Thoracic aorta (tissue), 2 donors: Measurements from ENCODE around the gene NENF. TPM values are rescaled to one million over a fixed set of nuclear protein-coding genes. Genes with fewer than 3 reads are reported as not detected.

Experiments
- ATAC-seq: fragments of 150-250 bp; one replicate; pipeline ENCODE4 v1.8.0; 2017; ENCODE audit warnings: low read depth; ENCODE audit not compliant: insufficient number of reproducible peaks, low FRiP score
- DNase-seq: peaks from one replicate; pipeline ENCODE4 v3.0.0-alpha.2; 2020; ENCODE audit warnings: low spot score
- H3K27ac ChIP-seq, 2 donors: fragments of 200-600 bp; sonication (generic); 1 replicate in 1 of 2; 2 replicates in 1 of 2; pipeline ENCODE4 v1.5.1; 2016; ENCODE audit warnings: mild to moderate bottlenecking in 2 of 2, moderate library complexity in 2 of 2
- H3K27me3 ChIP-seq: fragments of 200-600 bp; sonication (generic); replicated peaks from 2 replicates; pipeline ENCODE4 v1.6.0; 2016; ENCODE audit warnings: mild to moderate bottlenecking; ENCODE audit not compliant: insufficient read depth
- H3K36me3 ChIP-seq: fragments of 200-600 bp; sonication (generic); one replicate; pipeline ENCODE4 v1.5.1; 2016
- H3K4me1 ChIP-seq, 2 donors: fragments of 200-600 bp; sonication (generic); 1 replicate in 1 of 2; 2 replicates in 1 of 2; pipeline versions ENCODE4 v1.5.1 to v1.6.0; 2016; ENCODE audit warnings: low read depth in 2 of 2, mild to moderate bottlenecking in 1 of 2; ENCODE audit not compliant: control insufficient read depth in 1 of 2
- H3K4me3 ChIP-seq: fragments of 200-600 bp; sonication (generic); 2 replicates; pipeline ENCODE4 v1.5.1; 2016; ENCODE audit warnings: mild to moderate bottlenecking
- H3K9me3 ChIP-seq: fragments of 200-600 bp; sonication (generic); 2 replicates; pipeline ENCODE4 v1.5.1; 2016
- total RNA-seq, 2 donors: library from RNA; depleted of rRNA; stranded (reverse); fragments of >200 nt; gene quantifications; one replicate each; pipeline versions ENCODE4 v1.1.0 to v1.2.3, GENCODE V29; 2016
- TF ChIP-seq, protein P1 (sequence below): fragments of 200-600 bp; sonication (generic); IDR thresholded peaks from one replicate; pipeline ENCODE4 v1.5.1; 2019; ENCODE audit warnings: antibody characterized with exemption

Gene NENF
- total RNA-seq, 2 donors from 2014 or later: 122 to 152 TPM

DNA sequence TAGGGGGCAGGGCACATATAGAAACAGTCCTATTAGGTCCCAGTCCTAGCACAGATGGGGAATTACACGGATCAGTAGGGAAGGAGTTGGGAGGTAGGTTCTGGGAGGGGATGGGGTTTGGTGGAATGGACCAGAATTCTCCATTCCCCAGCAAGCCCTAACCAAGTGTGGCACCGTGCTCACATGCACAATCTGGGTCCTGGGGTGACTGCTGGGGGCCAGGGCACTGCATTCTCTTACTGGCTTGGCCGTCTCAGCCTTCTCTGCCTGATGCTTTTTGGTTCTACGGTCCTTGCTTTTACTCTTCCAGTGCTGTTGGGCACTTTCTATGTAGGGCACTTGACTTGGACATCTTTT lies 53.9 kb downstream of the NENF start:
- ATAC-seq (no peak), DNase-seq (no peak)
- peak overlapping the region; percentile 56 to 71 for H3K27ac ChIP-seq
- peaks cover 14 to 50% of the 10 kb centered on the region in 2 donors for H3K4me1 ChIP-seq
- H3K4me3 ChIP-seq: no peak overlapping the region
- TF ChIP-seq, protein P1, sequence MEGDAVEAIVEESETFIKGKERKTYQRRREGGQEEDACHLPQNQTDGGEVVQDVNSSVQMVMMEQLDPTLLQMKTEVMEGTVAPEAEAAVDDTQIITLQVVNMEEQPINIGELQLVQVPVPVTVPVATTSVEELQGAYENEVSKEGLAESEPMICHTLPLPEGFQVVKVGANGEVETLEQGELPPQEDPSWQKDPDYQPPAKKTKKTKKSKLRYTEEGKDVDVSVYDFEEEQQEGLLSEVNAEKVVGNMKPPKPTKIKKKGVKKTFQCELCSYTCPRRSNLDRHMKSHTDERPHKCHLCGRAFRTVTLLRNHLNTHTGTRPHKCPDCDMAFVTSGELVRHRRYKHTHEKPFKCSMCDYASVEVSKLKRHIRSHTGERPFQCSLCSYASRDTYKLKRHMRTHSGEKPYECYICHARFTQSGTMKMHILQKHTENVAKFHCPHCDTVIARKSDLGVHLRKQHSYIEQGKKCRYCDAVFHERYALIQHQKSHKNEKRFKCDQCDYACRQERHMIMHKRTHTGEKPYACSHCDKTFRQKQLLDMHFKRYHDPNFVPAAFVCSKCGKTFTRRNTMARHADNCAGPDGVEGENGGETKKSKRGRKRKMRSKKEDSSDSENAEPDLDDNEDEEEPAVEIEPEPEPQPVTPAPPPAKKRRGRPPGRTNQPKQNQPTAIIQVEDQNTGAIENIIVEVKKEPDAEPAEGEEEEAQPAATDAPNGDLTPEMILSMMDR: no peak
- H3K27me3 ChIP-seq: no peaks in the 10 kb centered on the region
- H3K9me3 ChIP-seq: no peaks in the 10 kb centered on the region
- H3K36me3 ChIP-seq: no peaks in the 10 kb centered on the region

DNA sequence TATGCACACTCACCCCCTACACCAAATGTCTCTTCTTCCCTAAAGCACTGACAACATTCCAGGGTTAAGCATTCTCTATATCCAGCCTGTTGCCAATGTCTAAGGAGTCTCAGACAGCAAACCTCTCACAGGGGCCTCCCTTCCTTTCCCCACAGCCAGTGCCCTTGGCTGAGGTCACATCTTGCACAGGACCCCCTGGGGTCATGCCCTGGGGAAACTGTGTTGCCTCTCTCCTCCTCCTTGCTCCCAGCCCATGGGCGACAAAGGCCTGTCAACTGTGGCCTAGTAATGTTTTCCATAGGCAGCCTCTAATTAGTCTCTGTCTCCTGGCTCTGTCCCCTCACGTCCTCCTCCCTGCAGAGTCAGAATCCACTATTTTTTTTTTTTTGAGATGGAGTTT lies 54.6 kb downstream of the NENF start:
- peak overlapping the region in 1 of 2 donors; percentile 22 for H3K27ac ChIP-seq
- TF ChIP-seq, protein P1: no peak
- DNase-seq (no peak), ATAC-seq (no peak)
- peaks cover 10 to 43% of the 10 kb centered on the region in 2 donors for H3K4me1 ChIP-seq
- no peaks in the 10 kb centered on the region for H3K9me3 ChIP-seq
- no peak overlapping the region for H3K4me3 ChIP-seq
- H3K36me3 ChIP-seq: no peaks in the 10 kb centered on the region
- no peaks in the 10 kb centered on the region for H3K27me3 ChIP-seq

DNA sequence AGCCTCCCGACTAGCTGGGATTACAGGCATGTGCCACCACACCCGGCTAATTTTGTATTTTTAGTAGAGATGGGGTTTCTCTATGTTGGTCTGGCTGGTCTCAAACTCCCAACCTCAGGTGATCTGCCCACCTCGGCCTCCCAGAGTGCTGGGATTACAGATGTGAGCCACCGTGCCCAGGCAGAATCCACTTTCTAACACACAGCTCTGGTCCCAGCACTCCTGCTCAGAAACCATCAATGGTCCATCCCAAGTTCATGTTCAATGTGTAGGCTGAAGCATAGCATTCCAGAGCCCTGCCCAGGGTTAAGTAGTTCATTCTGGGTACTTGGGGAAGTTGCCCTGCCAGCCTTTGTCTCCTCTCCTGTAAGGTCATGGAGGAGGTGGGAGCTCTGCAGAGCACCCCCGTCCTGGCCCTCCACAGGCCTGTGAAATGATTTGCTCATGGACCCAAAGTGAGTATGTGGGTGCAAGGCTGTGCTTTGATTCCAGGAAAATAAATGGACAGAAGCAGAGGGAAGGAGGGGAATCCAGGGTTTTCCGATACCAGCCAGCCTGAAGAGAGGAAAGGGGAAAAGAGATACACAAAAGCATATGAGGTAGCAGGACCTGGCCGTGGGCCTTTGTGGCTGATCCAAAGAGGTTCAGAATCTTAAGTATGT lies 55.2 kb downstream of the NENF start:
- H3K4me3 ChIP-seq: no peak overlapping the region
- no peak for DNase-seq
- H3K36me3 ChIP-seq: no peaks in the 10 kb centered on the region
- peaks cover 8 to 38% of the 10 kb centered on the region in 2 donors for H3K4me1 ChIP-seq
- H3K27ac ChIP-seq: peak overlapping the region; percentile 64 to 69
- TF ChIP-seq, protein P1: no peak
- no peaks in the 10 kb centered on the region for H3K27me3 ChIP-seq
- ATAC-seq: no peak
- H3K9me3 ChIP-seq: no peaks in the 10 kb centered on the region

DNA sequence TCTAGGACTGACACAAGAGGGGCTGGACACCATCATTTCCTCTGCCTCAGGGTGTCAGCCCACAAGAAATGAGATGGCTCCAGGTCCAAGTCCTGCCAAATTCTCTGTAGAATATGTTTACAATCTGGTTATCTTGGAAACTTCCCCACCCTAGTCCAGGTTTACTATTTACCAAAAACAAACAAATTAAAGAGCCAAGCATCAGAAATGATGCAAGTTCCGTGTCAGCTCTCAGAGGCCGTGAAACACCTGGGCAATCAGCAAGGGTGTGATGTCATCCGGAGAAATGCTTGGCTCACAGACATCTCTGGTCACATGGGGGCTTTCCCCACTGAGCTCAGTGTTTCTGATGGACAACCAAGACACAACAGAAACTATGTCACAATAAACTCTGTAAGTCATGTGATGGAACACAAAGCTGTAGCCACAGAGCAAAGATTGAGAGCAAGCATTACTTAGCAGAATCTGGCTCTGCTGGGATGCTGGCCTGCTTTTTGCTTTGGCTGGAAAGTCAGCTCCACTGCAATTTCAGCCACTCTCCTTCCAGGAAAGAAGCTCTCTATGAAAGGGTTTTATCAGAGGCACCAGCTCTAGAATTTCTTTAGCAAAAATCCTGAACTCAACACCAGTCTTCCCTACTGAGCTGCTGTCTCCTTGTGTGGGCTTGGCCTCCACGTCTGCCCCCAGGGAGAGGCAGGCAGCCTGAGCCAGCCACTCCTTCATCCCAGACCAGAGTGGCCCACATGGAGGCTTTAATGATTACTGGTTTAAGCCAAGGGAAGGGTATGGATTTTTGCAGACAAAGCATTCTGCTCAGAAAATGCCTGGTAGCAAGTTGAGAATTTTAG lies 55.9 kb downstream of the NENF start:
- H3K27ac ChIP-seq: peak overlapping the region; percentile 64 to 69
- DNase-seq: no peak
- peaks cover 8 to 38% of the 10 kb centered on the region in 2 donors for H3K4me1 ChIP-seq
- no peaks in the 10 kb centered on the region for H3K9me3 ChIP-seq
- H3K36me3 ChIP-seq: no peaks in the 10 kb centered on the region
- no peak overlapping the region for H3K4me3 ChIP-seq
- TF ChIP-seq, protein P1: no peak
- no peaks in the 10 kb centered on the region for H3K27me3 ChIP-seq
- peak; percentile 62 for ATAC-seq

DNA sequence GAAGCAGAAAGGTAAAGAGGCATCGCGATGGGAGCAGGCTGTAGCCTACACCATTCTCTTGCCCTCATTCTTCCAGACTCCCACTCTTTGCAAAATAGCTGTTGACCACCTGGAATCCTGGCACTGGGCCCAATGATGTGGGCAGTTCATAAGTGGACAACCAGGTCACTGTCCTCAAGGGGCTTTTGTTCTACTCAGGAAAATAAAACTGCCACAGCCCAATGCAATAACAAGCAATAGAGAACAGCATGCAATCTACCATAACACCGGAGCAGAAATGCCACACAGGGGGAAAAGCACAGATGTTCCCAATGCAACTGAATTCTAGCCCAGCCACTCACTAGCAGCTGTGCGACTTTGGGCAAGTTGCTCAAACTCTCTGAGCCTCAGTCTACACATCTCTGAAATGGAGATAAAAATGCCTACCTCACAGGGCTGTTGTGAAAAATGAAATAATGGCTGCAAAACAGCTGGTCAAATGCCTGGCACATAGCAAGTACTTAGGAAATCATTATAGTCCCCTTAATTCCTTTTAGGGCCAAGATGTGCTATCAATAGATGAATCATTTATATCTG lies 56.7 kb downstream of the NENF start:
- Histone ChIP-seq H3K36me3 (no peaks in the 10 kb centered on the region), H3K9me3 (no peaks in the 10 kb centered on the region), H3K4me3 (no peak overlapping the region), H3K27ac (peak overlapping the region; percentile 64 to 69), H3K4me1 (peaks cover 8 to 37% of the 10 kb centered on the region in 2 donors), H3K27me3 (no peaks in the 10 kb centered on the region)
- TF ChIP-seq, protein P1: no peak
- ATAC-seq (no peak), DNase-seq (no peak)
